GM23338 (cell line): ENCODE measurements around the gene MYO1D. TPM values are rescaled to one million over a fixed set of nuclear protein-coding genes. Genes with fewer than 3 reads are reported as not detected.

Experiments used
- CREB1 ChIP-seq: fragments of 250-450 bp; sonication (Bioruptor Pico); IDR thresholded peaks from 2 replicates; pipeline ENCODE4 v1.5.0; 2020; ENCODE audit warnings: low read depth, mild to moderate bottlenecking, moderate library complexity
- EZH2phosphoT487 ChIP-seq: fragments of 200-600 bp; sonication (generic); IDR thresholded peaks from one replicate; pipeline ENCODE4 v1.8.1; 2018; ENCODE audit warnings: antibody characterized with exemption; ENCODE audit not compliant: unreplicated experiment
- NANOG ChIP-seq: IDR thresholded peaks from 2 replicates; pipeline ENCODE4 v1.6.1; 2016; ENCODE audit warnings: antibody characterized with exemption, borderline replicate concordance
- STAT1 ChIP-seq: IDR thresholded peaks from one replicate; pipeline ENCODE4 v1.6.1; 2016; ENCODE audit warnings: antibody characterized with exemption; ENCODE audit not compliant: unreplicated experiment
- ZNF114 ChIP-seq: fragments of 250-450 bp; sonication (Bioruptor Pico); IDR thresholded peaks from 2 replicates; pipeline ENCODE4 v1.5.0; 2020; ENCODE audit warnings: mild to moderate bottlenecking, moderate library complexity
- ZNF331 ChIP-seq: fragments of 250-450 bp; sonication (Bioruptor Pico); IDR thresholded peaks from 2 replicates; pipeline ENCODE4 v1.5.0; 2020; ENCODE audit warnings: low read depth, mild to moderate bottlenecking, moderate library complexity
- polyA plus RNA-seq: library from polyadenylated mRNA; unstranded; fragments of >200 nt; fragmentation: Nextera tagmentation; extraction: Ambion mirVana; gene quantifications from 2 replicates; pipeline ENCODE4 v1.2.1, GENCODE V29; 2016
- total RNA-seq: library from RNA; depleted of rRNA; stranded (reverse); fragments of >200 nt; shearing (Covaris generic); gene quantifications from 2 replicates; pipeline ENCODE4 v1.2.3, GENCODE V29; 2014
- TF ChIP-seq, protein P1 (sequence below): fragments of 250-450 bp; sonication (Bioruptor Pico); IDR thresholded peaks from 2 replicates; pipeline ENCODE4 v1.5.0; 2020; ENCODE audit warnings: mild to moderate bottlenecking, moderate library complexity
- TF ChIP-seq, protein P2 (sequence below): IDR thresholded peaks from 2 replicates; pipeline ENCODE4 v1.6.1; 2016; ENCODE audit warnings: antibody characterized with exemption
- TF ChIP-seq, protein P3 (sequence below), 2 experiments: fragments of 200-600 bp in 1 of 2; sonication (generic) in 1 of 2; conservative IDR thresholded peaks; 2 replicates each; pipeline versions ENCODE4 v1.5.1 to v1.6.1; 2016 to 2017; ENCODE audit warnings: antibody characterized with exemption in 2 of 2, low read depth in 2 of 2, mild to moderate bottlenecking in 2 of 2, moderate library complexity in 1 of 2

MYO1D gene
- total and polyA plus RNA-seq, 2 experiments from 2014 or later, result 8.6 to 28.6 TPM

DNA sequence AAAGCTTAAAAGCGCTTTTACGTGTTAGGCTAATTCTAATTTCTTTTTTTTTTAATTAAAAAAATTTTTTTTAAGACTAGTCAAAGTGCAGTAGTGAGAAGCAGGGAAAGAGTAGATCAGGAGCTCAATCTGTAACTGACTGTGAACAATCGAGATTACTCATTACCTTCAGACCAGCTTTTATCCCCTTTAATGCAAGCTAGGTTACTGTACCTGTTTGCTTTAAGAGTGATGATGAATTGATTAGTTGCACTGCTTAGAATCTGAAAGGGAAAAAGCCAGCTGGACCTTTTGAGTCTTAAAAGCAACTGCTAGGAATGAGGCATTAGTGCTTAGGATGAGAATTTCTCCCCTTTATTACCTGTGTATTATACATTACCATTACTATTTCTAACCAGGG is 413.6 kb downstream of the MYO1D start (continued):
- TF ChIP-seq, protein P1, sequence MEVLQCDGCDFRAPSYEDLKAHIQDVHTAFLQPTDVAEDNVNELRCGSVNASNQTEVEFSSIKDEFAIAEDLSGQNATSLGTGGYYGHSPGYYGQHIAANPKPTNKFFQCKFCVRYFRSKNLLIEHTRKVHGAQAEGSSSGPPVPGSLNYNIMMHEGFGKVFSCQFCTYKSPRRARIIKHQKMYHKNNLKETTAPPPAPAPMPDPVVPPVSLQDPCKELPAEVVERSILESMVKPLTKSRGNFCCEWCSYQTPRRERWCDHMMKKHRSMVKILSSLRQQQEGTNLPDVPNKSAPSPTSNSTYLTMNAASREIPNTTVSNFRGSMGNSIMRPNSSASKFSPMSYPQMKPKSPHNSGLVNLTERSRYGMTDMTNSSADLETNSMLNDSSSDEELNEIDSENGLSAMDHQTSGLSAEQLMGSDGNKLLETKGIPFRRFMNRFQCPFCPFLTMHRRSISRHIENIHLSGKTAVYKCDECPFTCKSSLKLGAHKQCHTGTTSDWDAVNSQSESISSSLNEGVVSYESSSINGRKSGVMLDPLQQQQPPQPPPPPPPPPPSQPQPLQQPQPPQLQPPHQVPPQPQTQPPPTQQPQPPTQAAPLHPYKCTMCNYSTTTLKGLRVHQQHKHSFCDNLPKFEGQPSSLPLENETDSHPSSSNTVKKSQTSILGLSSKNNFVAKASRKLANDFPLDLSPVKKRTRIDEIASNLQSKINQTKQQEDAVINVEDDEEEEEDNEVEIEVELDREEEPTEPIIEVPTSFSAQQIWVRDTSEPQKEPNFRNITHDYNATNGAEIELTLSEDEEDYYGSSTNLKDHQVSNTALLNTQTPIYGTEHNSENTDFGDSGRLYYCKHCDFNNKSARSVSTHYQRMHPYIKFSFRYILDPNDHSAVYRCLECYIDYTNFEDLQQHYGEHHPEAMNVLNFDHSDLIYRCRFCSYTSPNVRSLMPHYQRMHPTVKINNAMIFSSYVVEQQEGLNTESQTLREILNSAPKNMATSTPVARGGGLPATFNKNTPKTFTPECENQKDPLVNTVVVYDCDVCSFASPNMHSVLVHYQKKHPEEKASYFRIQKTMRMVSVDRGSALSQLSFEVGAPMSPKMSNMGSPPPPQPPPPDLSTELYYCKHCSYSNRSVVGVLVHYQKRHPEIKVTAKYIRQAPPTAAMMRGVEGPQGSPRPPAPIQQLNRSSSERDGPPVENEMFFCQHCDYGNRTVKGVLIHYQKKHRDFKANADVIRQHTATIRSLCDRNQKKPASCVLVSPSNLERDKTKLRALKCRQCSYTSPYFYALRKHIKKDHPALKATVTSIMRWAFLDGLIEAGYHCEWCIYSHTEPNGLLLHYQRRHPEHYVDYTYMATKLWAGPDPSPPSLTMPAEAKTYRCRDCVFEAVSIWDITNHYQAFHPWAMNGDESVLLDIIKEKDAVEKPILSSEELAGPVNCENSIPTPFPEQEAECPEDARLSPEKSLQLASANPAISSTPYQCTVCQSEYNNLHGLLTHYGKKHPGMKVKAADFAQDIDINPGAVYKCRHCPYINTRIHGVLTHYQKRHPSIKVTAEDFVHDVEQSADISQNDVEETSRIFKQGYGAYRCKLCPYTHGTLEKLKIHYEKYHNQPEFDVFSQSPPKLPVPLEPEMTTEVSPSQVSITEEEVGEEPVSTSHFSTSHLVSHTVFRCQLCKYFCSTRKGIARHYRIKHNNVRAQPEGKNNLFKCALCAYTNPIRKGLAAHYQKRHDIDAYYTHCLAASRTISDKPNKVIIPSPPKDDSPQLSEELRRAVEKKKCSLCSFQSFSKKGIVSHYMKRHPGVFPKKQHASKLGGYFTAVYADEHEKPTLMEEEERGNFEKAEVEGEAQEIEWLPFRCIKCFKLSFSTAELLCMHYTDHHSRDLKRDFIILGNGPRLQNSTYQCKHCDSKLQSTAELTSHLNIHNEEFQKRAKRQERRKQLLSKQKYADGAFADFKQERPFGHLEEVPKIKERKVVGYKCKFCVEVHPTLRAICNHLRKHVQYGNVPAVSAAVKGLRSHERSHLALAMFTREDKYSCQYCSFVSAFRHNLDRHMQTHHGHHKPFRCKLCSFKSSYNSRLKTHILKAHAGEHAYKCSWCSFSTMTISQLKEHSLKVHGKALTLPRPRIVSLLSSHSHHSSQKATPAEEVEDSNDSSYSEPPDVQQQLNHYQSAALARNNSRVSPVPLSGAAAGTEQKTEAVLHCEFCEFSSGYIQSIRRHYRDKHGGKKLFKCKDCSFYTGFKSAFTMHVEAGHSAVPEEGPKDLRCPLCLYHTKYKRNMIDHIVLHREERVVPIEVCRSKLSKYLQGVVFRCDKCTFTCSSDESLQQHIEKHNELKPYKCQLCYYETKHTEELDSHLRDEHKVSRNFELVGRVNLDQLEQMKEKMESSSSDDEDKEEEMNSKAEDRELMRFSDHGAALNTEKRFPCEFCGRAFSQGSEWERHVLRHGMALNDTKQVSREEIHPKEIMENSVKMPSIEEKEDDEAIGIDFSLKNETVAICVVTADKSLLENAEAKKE, result no peak
- TF ChIP-seq NANOG (no peak), ZNF331 (no peak), STAT1 (no peak), CREB1 (no peak), ZNF114 (CRISPR knock-in tag) (no peak), EZH2phosphoT487 (no peak)
- TF ChIP-seq, protein P2, sequence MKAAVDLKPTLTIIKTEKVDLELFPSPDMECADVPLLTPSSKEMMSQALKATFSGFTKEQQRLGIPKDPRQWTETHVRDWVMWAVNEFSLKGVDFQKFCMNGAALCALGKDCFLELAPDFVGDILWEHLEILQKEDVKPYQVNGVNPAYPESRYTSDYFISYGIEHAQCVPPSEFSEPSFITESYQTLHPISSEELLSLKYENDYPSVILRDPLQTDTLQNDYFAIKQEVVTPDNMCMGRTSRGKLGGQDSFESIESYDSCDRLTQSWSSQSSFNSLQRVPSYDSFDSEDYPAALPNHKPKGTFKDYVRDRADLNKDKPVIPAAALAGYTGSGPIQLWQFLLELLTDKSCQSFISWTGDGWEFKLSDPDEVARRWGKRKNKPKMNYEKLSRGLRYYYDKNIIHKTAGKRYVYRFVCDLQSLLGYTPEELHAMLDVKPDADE, result no peak
- TF ChIP-seq, protein P3, sequence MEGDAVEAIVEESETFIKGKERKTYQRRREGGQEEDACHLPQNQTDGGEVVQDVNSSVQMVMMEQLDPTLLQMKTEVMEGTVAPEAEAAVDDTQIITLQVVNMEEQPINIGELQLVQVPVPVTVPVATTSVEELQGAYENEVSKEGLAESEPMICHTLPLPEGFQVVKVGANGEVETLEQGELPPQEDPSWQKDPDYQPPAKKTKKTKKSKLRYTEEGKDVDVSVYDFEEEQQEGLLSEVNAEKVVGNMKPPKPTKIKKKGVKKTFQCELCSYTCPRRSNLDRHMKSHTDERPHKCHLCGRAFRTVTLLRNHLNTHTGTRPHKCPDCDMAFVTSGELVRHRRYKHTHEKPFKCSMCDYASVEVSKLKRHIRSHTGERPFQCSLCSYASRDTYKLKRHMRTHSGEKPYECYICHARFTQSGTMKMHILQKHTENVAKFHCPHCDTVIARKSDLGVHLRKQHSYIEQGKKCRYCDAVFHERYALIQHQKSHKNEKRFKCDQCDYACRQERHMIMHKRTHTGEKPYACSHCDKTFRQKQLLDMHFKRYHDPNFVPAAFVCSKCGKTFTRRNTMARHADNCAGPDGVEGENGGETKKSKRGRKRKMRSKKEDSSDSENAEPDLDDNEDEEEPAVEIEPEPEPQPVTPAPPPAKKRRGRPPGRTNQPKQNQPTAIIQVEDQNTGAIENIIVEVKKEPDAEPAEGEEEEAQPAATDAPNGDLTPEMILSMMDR (conservative IDR thresholded peaks at IDR 0.05; ENCODE audit: low read depth in 2 of 2), result no peak
